Transverse colon (tissue), 4 donors: ENCODE results near the gene ZNF488.

ENCODE experiments used
- POLR2A ChIP-seq: fragments of 450-650 bp; IDR thresholded peaks from one replicate; pipeline ENCODE4 v1.6.1; 2016; ENCODE audit warnings: antibody characterized with exemption, mild to moderate bottlenecking, moderate library complexity
- POLR2AphosphoS5 ChIP-seq, 3 donors: sonication (generic); formaldehyde crosslinking; IDR thresholded peaks; one replicate each; pipeline ENCODE4 v1.6.1; 2016; ENCODE audit warnings: antibody characterized with exemption in 3 of 3
- TF ChIP-seq, protein P1 (sequence below), 5 experiments: fragments of 200-600 bp in 3 of 5; fragments of 450-650 bp in 2 of 5; sonication (generic) in 3 of 5; IDR thresholded peaks; 1 replicate in 2 of 5; 2 replicates in 3 of 5; pipeline ENCODE4 v1.5.1; 2016 to 2017; ENCODE audit warnings: antibody characterized with exemption in 5 of 5, inconsistent platforms in 3 of 5, mild to moderate bottlenecking in 2 of 5, moderate library complexity in 1 of 5

DNA sequence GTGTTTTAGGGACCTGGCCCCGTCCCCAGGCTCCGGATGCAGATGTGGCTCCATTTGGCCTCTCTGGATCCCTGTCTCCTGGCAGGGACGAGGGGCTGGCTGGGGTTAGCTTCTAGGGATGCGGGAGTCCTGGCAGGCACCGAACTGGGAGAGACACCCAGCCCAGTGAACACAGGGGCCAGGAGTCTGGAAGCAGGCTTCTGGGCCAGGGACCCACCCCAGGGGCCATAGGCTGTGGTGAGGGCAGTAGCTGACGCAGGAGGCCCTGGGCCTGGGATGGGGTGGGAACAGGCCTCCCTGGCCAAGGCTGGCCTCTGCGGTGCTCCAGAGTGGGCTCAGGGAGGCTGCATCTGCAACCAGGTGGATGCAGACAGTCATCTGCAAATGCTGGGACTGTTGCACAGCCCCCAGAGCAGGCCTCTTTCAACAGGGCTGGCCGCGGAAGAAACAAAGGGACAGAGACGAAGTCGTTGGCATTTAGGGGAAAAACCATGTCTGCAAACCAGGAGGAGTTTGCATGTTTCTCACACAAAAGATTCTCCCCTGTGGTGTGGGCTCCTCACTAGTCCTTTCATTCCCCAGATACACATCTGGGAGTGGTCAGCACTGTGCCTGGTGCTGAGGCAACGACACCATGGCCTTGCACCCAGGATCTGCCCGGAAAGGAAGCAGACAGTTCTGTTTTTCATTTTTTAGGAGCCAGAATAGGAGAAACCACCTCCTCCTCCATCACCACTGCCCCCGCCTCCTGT lies 36.4 kb upstream of the ZNF488 start:
- TF ChIP-seq POLR2A = no peak
- TF ChIP-seq, protein P1, sequence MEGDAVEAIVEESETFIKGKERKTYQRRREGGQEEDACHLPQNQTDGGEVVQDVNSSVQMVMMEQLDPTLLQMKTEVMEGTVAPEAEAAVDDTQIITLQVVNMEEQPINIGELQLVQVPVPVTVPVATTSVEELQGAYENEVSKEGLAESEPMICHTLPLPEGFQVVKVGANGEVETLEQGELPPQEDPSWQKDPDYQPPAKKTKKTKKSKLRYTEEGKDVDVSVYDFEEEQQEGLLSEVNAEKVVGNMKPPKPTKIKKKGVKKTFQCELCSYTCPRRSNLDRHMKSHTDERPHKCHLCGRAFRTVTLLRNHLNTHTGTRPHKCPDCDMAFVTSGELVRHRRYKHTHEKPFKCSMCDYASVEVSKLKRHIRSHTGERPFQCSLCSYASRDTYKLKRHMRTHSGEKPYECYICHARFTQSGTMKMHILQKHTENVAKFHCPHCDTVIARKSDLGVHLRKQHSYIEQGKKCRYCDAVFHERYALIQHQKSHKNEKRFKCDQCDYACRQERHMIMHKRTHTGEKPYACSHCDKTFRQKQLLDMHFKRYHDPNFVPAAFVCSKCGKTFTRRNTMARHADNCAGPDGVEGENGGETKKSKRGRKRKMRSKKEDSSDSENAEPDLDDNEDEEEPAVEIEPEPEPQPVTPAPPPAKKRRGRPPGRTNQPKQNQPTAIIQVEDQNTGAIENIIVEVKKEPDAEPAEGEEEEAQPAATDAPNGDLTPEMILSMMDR (IDR thresholded peaks at IDR 0.05) = no peak
- TF ChIP-seq POLR2AphosphoS5 (IDR thresholded peaks at IDR 0.05) = no peak
